Hematopoietic multipotent progenitor cell (in vitro differentiated cells): Measurements from ENCODE around the gene PDZD7. TPM values are rescaled to one million over a fixed set of nuclear protein-coding genes. Genes with fewer than 3 reads are reported as not detected.
A peak's percentile ranks its signal among the peaks of the same experiment; 100 is the strongest.

Experiments used
- DNase-seq, 3 donors: peaks; one replicate each; pipeline ENCODE4 v3.0.0-alpha.2; 2011 to 2015; ENCODE audit warnings: low read depth in 2 of 3, low spot score in 2 of 3
- small RNA-seq: library from RNA; depleted of rRNA; stranded (forward); fragments of <200 nt; gene quantifications from one replicate; pipeline ENCODE3, GENCODE V24; 2012
- total RNA-seq: library from RNA; depleted of rRNA; stranded (reverse); fragments of >200 nt; gene quantifications from one replicate; pipeline ENCODE4 v1.2.3, GENCODE V29; 2012

PDZD7 gene
- total RNA-seq, 1 donor = 1.3 TPM

DNA sequence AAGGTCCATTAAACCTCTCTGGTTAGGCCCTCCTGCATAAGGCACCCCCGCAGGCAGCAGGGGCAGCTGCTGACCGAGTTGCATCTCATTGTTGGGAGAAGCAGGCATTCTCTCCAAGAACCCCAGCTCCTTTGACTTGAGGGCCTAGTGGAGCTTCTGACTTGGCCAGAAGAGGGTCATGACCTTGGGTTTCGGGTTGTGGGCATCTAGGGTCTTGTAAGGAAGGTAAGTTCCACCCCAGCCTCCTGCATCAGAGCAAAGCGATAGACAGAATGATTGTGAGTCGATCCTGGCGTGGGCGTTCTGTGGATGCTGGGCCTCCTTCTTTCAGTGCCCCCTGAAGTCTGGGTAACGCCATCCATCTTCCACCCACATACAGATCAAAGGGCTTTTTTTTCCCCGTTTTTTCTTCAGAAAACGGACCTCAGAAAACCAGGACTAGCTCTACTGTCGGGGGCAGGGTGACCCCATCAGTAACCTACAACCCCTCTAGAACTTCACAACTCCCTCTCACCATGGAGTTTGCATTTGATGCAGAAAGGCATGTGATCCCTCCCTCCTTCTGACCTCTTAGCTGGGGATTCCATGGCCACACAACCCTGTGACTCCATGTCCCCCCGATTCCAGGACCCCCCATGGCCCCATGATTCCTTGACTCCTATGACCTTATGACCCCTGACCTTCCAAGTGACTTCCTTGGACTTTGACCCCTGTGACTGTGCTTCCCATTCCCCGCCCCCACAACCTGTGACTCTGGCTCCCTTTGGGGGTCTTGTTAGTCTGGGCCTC is 58.6 kb downstream of the PDZD7 start:
- DNase-seq = no peak

DNA sequence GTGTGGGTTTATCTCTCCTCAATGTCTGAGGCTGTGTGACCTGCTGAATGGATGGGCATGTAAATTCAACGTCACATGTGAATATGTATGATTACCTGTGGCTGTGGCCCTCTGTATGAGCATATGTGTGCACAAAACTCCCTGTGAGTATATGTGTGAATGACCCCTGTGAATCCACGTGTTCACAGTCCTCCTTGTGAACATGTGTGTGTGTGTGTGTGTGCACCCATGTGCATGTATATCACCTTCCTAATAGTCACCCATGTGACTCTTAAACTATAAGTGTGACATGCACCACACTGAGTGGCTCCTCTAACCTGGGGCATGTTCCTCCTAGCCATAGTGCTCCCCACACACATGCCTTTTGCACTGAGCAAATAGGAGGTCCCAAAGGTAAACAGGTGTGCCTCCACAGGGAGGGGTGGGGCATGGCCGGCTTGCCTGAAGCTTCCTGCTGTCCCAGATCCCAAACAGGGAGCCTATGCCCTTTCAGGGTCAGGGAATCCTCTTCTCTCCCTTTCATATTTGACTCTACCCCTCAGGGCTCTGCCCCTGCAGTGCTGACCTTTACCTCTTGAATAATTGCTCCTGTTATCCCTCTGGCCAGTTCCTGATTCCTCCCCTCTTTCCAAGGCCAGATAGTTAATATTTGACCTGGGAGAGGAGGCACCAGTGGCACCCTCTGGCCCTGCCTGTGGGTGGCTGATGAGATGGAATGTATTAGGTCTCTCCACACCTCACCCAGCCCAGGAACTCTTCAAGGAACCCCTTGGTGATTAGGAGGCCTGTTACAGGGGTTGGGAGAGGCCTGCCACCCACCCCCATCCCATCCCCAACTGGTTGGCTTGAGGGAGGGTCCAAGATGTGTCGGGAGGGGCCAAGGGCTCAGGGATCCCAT is 59.8 kb downstream of the PDZD7 start:
- DNase-seq = no peak

DNA sequence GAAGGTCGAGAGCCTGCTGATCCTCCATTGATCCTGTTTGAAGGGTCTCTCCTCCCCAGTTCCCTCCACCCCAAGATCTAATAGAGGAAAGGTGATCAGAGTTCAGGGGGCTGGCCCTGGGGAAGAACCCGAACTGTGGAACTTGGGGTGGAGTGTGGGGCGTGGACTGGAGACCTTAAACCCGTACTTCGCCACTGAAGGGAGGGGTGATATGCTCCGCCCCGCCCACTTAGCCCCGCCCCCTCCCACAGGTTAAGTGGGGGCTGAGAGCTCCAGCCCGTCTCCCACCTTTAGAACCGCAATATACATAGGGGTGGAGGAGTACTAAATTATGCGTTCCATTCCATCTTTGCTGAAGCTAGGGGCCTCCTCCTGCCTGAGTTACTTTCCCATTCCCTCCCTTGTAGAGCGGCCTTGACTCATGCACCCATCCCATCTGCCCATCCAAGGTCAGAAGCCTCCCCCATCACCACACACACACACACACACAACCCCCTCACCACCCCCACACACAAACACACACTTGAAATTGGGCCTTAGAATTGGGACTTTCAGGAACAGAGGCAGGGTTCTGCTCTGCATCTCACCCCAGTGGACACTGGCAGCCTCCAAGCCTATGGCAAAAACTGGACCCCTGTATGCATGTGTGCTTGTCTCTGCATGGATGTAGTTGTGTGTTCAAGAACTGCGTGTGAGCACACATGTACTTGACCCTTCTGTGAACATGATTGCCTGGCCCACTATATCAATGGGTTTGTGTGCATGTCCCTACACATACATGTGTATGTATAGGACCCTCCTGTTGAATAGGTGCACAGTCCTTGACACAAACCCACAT is 60.6 kb downstream of the PDZD7 start:
- peak in 2 of 3 donors; percentile 31 to 45 for DNase-seq

DNA sequence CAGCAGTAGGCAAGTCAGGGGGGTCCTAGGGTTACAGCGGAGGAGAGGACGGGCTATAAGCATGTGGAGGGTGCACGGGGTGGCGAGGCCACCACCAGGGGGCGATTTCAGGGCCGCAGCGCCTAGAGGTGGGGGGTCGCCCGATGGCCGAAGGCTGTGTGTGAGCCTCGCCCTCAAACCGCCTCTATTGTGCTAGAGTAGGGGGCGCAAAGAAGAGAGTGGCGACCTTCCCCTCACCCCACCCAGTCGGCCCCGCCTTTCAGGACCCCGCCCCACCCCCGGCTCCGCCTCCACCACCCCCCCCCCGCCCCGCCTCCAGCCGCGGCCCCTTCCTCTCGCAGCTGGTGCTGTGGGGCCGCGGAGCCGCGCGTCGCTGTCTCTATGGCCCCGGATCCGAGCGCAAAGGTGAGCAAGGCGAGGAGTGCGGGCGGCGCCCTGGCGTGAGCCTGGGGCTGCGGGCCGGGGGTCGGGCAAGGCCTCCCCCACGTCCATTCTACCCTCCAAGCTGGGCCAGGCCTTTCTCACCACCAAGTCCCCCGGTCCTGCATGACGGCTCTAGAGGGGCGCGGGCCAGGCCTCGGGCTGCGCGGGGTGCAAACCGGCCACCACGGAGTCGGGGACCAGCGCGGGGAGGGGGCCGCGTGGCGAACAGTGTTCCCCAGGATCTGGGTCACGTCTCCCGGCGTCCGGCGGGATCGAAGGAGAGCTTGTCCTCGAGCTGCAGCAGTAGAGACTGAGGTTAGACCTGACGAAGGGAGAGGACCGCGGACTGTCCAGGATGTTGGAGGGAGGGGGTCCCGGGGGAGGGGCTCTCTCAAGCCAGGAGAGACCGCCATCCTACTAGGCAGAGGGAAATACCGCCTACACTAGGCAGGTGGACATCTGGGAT is 61.5 kb downstream of the PDZD7 start, which contains the start of gene SEMA4G:
TSS of gene SEMA4G (plus strand) at position 318 of the 889 bp plus-strand sequence. CDS start 3,409 bp downstream, outside the sequence.
- peak in 2 of 3 donors; percentile 54 to 60 for DNase-seq

- no peak for DNase-seq
Observed at GRCh38 chr10:100968863-100969186, 62.1 kb downstream of the PDZD7 start.

DNA sequence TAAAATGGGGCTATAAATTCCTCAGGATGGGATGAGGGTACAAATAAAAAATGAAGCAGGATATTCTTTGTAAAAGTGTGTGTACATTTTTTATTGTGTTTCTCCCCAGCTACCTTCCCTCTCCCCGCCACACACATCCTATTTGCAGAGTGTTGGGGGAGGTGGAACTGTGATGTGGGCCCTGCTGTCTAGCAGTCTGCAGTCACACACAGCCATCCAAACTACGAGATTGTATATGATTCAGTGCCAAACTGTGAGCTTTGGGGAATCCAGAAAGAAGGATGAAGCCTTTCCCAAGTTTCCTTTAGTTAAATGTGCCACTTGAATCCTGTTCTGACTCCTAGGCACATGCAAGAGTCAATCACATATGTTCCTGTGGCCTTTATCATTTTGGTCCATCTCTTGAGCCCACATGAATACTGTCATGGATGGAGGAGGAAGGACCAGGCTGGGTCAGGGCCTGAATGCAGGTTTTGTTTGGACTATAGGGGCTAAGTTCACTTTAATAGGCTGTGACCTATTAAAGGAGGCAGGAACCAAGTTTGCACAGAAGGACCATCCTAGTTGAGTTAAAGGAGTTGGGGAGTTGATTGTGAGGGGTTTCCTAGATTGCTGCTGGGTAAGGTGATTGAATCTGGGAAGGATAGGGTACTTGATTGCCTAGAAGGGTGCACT is 62.7 kb downstream of the PDZD7 start:
- no peak for DNase-seq

DNA sequence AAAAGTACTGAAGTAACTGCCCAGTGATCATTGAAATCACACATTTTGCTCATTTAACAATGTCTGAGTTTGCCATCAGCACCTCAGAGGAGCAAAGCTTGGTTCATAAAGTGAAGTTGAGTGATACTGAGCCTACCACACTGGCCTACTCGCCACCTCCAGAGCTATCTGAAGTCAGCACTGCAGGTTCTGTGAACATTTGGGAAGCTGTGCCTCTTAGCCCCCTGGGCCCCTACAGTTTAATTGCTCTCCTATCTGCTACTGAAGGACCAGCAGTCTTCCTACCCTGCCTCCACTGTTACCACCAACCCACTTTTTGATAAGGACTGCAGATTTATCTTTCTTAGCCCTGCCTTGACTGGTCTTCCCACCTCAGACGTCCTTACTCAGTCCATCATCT is 63.6 kb downstream of the PDZD7 start:
- DNase-seq = no peak

GRCh38 chr10:100966887-100967286 is 64.0 kb downstream of the PDZD7 start:
- DNase-seq = no peak

GRCh38 chr10:100965820-100966219 is 65.1 kb downstream of the PDZD7 start:
- DNase-seq = no peak

DNA sequence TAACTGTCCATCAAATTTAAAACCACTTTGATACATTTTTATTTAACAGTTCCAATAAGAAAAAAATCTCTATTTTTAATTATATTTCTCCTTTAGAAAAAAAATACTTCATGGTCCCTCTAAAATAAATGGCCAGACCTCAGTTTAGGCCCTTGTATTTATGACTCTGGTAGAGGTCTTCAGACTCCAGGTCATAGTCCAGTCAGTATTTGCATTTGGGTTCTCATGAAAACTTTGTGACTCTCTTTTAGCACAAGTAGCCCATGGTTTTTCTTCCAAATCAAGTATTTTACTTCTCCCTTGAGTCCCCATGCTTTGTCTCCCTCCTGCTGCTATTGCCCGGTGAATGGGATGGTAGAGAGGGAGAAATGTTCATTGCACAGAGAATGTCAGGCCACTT is 67.1 kb downstream of the PDZD7 start:
- DNase-seq = no peak

- DNase-seq = no peak
Observed at GRCh38 chr10:100962351-100963080, 68.4 kb downstream of the PDZD7 start.

GRCh38 chr10:100960251-100960650 is 70.7 kb downstream of the PDZD7 start:
- DNase-seq = no peak

Small RNAs within 50 kb of the gene (small RNA-seq; reads per million reads assigned to genes)
- gene MIR608 = not detected

Other genes with a start within 250 kb of the PDZD7 start
- gene SLF2, start 118.2 kb downstream of the PDZD7 start, total RNA-seq = 9.2 TPM
- gene SEMA4G, start 61.6 kb downstream of the PDZD7 start, total RNA-seq = 0.54 TPM
- 81.6 TPM for gene MRPL43, start 43.6 kb downstream of the PDZD7 start, total RNA-seq
- 13.2 TPM for gene TWNK, start 43.6 kb downstream of the PDZD7 start, total RNA-seq
- 41.2 TPM for gene LZTS2, start 31.3 kb downstream of the PDZD7 start, total RNA-seq
- 123 TPM for gene SFXN3, start 105 bp upstream of the PDZD7 start, total RNA-seq
- gene KAZALD1, start 30.9 kb upstream of the PDZD7 start, total RNA-seq = 5.9 TPM
- not detected for gene TLX1, start 100.2 kb upstream of the PDZD7 start, total RNA-seq
- not detected for gene LBX1, start 198.3 kb upstream of the PDZD7 start, total RNA-seq